ENCODE results near the gene OSBPL5. TPM values are rescaled to one million over a fixed set of nuclear protein-coding genes. Genes with fewer than 3 reads are reported as not detected.
"Not testable (repeated sequence)": the region's sequence is repeated elsewhere in the genome, so short reads cannot be mapped to it uniquely, and the experiment has no call there.

OSBPL5 gene
- total and polyA plus RNA-seq, 10 donors = 5.1 to 91.2 (median 51.0) TPM

GRCh38 chr11:3120071-3120792 is 44.9 kb downstream of the OSBPL5 start:
- intact Hi-C loops (cut with DNase I; ENCODE audit: low total_unique reads) = no loop called here
- Histone ChIP-seq H3K9me3 (peaks cover 0 to 5% (median 1%) of the 10 kb centered on the region in 8 donors), H3K27me3 (replicated peaks in 1 of 7) (no peaks in the 10 kb centered on the region), H3K4me3 (no peak overlapping the region), H3K4me1 (peaks cover 11 to 34% (median 23%) of the 10 kb centered on the region in 6 donors), H3K27ac (no peak overlapping the region), H3K36me3 (peaks cover 0 to 90% (median 20%) of the 10 kb centered on the region in 6 donors)
- WGBS, 5 donors = 93 to 97% (median 95%) methylated on average over 9 to 26 of the region's 26 CpGs
- TF ChIP-seq, protein P1, sequence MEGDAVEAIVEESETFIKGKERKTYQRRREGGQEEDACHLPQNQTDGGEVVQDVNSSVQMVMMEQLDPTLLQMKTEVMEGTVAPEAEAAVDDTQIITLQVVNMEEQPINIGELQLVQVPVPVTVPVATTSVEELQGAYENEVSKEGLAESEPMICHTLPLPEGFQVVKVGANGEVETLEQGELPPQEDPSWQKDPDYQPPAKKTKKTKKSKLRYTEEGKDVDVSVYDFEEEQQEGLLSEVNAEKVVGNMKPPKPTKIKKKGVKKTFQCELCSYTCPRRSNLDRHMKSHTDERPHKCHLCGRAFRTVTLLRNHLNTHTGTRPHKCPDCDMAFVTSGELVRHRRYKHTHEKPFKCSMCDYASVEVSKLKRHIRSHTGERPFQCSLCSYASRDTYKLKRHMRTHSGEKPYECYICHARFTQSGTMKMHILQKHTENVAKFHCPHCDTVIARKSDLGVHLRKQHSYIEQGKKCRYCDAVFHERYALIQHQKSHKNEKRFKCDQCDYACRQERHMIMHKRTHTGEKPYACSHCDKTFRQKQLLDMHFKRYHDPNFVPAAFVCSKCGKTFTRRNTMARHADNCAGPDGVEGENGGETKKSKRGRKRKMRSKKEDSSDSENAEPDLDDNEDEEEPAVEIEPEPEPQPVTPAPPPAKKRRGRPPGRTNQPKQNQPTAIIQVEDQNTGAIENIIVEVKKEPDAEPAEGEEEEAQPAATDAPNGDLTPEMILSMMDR (IDR thresholded peaks at IDR 0.05 in 8 of 11, conservative IDR thresholded peaks at IDR 0.05 in 3 of 11) = no peak
- peak in 1 of 3 donors; percentile 40 for TF ChIP-seq POLR2AphosphoS5 (IDR thresholded peaks at IDR 0.05)
- DNase-seq = peak; percentile 58

DNA sequence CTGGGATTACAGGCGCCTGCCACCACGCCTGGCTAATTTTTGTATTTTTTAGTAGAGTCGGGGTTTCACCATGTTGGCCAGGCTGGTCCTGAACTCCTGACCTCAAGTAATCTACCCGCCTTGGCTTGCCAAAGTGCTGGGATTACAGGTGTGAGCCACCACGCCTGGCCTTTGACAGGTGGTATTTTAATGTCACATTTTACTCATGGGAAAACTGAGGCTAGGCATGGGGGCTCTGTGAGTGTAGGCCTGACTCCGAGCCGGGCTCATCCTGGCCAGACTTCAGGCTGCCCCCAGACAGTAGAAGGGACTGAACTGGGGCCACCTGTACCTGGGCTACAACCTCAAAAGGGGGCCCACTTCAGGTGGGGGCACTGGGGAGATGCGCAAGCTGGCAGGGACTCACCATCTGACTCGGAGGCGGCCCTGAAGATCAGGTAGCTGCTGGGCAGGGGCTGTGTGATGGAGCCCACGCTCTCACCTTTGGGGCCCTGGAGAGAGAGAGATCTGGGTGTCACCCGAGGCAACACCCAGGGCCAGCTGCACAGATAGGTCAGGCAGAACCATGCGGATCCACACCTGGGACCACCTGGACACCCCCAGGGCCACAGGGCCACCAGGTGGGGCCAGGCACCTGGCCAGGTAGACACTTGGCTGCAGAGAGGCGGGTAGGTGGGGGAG is 45.8 kb downstream of the OSBPL5 start:
- intact Hi-C loops (cut with DNase I; ENCODE audit: low total_unique reads) = no loop called here
- Histone ChIP-seq H3K27me3 (replicated peaks in 1 of 7) (no peaks in the 10 kb centered on the region), H3K4me3 (no peak overlapping the region), H3K4me1 (peaks cover 9 to 25% (median 16%) of the 10 kb centered on the region in 6 donors), H3K27ac (no peak overlapping the region), H3K9me3 (peaks cover 0 to 14% (median 10%) of the 10 kb centered on the region in 8 donors), H3K36me3 (peaks cover 0 to 93% (median 23%) of the 10 kb centered on the region in 6 donors)
- TF ChIP-seq, protein P1 (IDR thresholded peaks at IDR 0.05 in 8 of 11, conservative IDR thresholded peaks at IDR 0.05 in 3 of 11) = no peak
- TF ChIP-seq POLR2A (IDR thresholded peaks at IDR 0.05) (no peak), POLR2AphosphoS5 (IDR thresholded peaks at IDR 0.05) (peak in 1 of 3 donors; percentile 16)
- WGBS, 5 donors = 89 to 99% (median 94%) methylated on average over 5 to 14 of the region's 14 CpGs
- peak; percentile 58 for DNase-seq

DNA sequence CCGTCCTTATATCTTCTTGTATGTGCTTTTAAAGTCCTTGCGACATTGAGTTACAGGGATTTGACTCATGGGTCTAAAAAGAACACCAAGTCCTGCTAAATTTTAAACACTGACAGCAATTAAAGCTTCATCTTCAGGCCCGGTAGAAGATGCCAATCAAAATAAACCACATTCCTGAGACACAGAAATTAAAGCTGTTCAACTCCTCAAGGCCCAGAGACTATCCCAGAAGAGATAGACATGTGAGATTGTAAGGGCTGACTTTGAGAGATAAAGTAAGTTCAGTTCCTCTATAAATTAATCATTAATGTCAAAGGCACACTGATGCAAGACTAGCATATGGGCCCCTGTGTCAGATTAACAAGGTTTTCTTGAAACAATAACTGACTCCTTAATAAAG is 49.8 kb downstream of the OSBPL5 start:
- Histone ChIP-seq H3K4me1 (peaks cover 0 to 31% (median 7%) of the 10 kb centered on the region in 6 donors), H3K27ac (peak overlapping the region in 1 of 8 donors; percentile 9), H3K36me3 (peaks cover 0 to 56% (median 11%) of the 10 kb centered on the region in 6 donors), H3K9me3 (peaks cover 0 to 25% (median 21%) of the 10 kb centered on the region in 8 donors), H3K4me3 (no peak overlapping the region), H3K27me3 (replicated peaks in 1 of 7) (no peaks in the 10 kb centered on the region)
- WGBS, 5 donors = 76 to 88% (median 77%) methylated on average over 3 of the region's 3 CpGs
- TF ChIP-seq POLR2A (IDR thresholded peaks at IDR 0.05) (no peak), POLR2AphosphoS5 (IDR thresholded peaks at IDR 0.05) (no peak)
- TF ChIP-seq, protein P1 (IDR thresholded peaks at IDR 0.05 in 8 of 11, conservative IDR thresholded peaks at IDR 0.05 in 3 of 11) = no peak
- no peak for DNase-seq
- intact Hi-C loops (cut with DNase I; ENCODE audit: low total_unique reads) = no loop called here

DNA sequence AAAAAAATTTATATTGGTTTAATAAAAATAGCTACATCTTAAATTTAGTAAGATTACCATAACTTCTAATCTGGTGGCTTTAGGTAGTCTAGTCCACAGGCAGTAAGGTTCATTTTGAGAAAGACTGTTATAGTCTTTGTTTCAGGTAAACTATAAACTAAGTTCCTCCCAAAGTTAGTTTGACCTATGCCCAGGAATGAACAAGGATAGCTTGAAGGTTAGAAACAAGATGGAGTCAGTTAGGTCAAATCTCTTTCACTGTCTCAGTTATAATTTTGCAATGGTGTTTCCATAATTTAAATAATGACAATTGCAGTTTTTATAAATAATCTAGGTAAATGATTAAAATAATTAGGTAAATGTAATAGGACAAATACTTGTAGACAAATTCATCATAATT is 51.4 kb downstream of the OSBPL5 start:
- Histone ChIP-seq H3K36me3 (peaks cover 0 to 53% (median under 1%) of the 10 kb centered on the region in 6 donors), H3K4me1 (peaks cover 0 to 39% (median 7%) of the 10 kb centered on the region in 6 donors), H3K9me3 (peaks cover 0 to 25% (median 21%) of the 10 kb centered on the region in 8 donors)
- H3K4me3 ChIP-seq; DNase-seq; H3K27ac ChIP-seq; intact Hi-C loops (cut with DNase I; ENCODE audit: low total_unique reads); H3K27me3 ChIP-seq (replicated peaks in 1 of 7): not testable (repeated sequence)
